ENCODE data around the gene NLRC5.

GRCh38 chr16:56950051-56950450 is 39.3 kb upstream of the NLRC5 start:
- TF ChIP-seq CTCF (IDR thresholded peaks at IDR 0.05; ENCODE audit: insufficient read depth, low read depth, low read length), result no peak
- TF ChIP-seq EZH2 (IDR thresholded peaks at IDR 0.05; ENCODE audit: insufficient read depth, low read length), result no peak
